Smooth muscle cell (in vitro differentiated cells): Measurements from ENCODE around the gene MRPL47. TPM values are rescaled to one million over a fixed set of nuclear protein-coding genes. Genes with fewer than 3 reads are reported as not detected.

Experiments
- DNase-seq: peaks from one replicate; lab custom pipeline; 2025; ENCODE audit not compliant: unreplicated experiment; lab: John Stamatoyannopoulos, UW
- H2AFZ ChIP-seq: fragments of 200-600 bp; sonication (generic); 2 replicates; pipeline ENCODE4 v1.6.0; 2016; ENCODE audit warnings: antibody characterized with exemption, low read depth, mild to moderate bottlenecking
- H3F3A ChIP-seq: fragments of 200-600 bp; sonication (generic); 2 replicates; pipeline ENCODE4 v1.6.0; 2017; ENCODE audit warnings: antibody characterized with exemption, low read depth
- H3K27ac ChIP-seq: fragments of 200-600 bp; sonication (generic); 2 replicates; pipeline ENCODE4 v1.5.1; 2016; ENCODE audit warnings: low read depth, mild to moderate bottlenecking
- H3K27me3 ChIP-seq: fragments of 200-600 bp; sonication (generic); 2 replicates; pipeline ENCODE4 v1.6.1; 2016; ENCODE audit warnings: low read depth, mild to moderate bottlenecking
- H3K36me3 ChIP-seq: fragments of 200-600 bp; sonication (generic); 2 replicates; pipeline ENCODE4 v1.5.1; 2016; ENCODE audit warnings: low read depth
- H3K4me1 ChIP-seq: fragments of 200-600 bp; sonication (generic); 2 replicates; pipeline ENCODE4 v1.5.1; 2016; ENCODE audit warnings: low read depth
- H3K4me2 ChIP-seq: fragments of 200-600 bp; sonication (generic); 2 replicates; pipeline ENCODE4 v1.6.0; 2016; ENCODE audit warnings: mild to moderate bottlenecking
- H3K4me3 ChIP-seq: fragments of 200-600 bp; sonication (generic); 2 replicates; pipeline ENCODE4 v1.5.1; 2016; ENCODE audit warnings: mild to moderate bottlenecking
- H3K79me2 ChIP-seq: fragments of 200-600 bp; sonication (generic); 2 replicates; pipeline ENCODE4 v1.6.0; 2016; ENCODE audit warnings: low read depth, mild to moderate bottlenecking
- H3K9ac ChIP-seq: fragments of 200-600 bp; sonication (generic); 2 replicates; pipeline ENCODE4 v1.6.0; 2016; ENCODE audit warnings: low read depth
- H3K9me3 ChIP-seq: fragments of 200-600 bp; sonication (generic); replicated peaks from 2 replicates; pipeline ENCODE4 v1.5.1; 2016; ENCODE audit warnings: low read depth
- H4K20me1 ChIP-seq: fragments of 200-600 bp; sonication (generic); 2 replicates; pipeline ENCODE4 v1.6.0; 2016; ENCODE audit warnings: low read depth
- CTCF ChIP-seq: fragments of 200-600 bp; sonication (generic); IDR thresholded peaks from 2 replicates; pipeline ENCODE4 v1.5.1; 2017; ENCODE audit warnings: borderline replicate concordance, mild to moderate bottlenecking, antibody characterized with exemption; ENCODE audit not compliant: insufficient read depth, poor library complexity, severe bottlenecking
- WGBS: methylation state at CpG from one replicate; pipeline ENCODE4 v1.1.7; 2016; ENCODE audit warnings: low lambda C conversion rate; 5-methylcytosine and 5-hydroxymethylcytosine counted together
- polyA plus RNA-seq: library from polyadenylated mRNA; unstranded; fragments of >200 nt; fragmentation: Nextera tagmentation; extraction: Ambion mirVana; gene quantifications from 2 replicates; pipeline ENCODE4 v1.2.1, GENCODE V29; 2016
- total RNA-seq: library from RNA; depleted of rRNA; stranded (reverse); fragments of >200 nt; gene quantifications from 2 replicates; pipeline ENCODE4 v1.2.3, GENCODE V29; 2014

MRPL47 gene
- total and polyA plus RNA-seq, 2 experiments from 2014 or later = 79.7 to 85.8 TPM

- peak overlapping the region; percentile 99 for H3K9ac ChIP-seq
- 90% methylated on average over 4 of the region's 4 CpGs for WGBS
- peaks cover 76% of the 10 kb centered on the region for H3K79me2 ChIP-seq
Observed at GRCh38 chr3:179603321-179603720, 1.1 kb downstream of the MRPL47 start.

GRCh38 chr3:179599531-179599930 lies 4.9 kb downstream of the MRPL47 start:
- Histone ChIP-seq H3K27me3 (no peaks in the 10 kb centered on the region), H2AFZ (no peak overlapping the region), H3K4me3 (no peak overlapping the region), H3K4me1 (peaks cover 6% of the 10 kb centered on the region), H3K79me2 (peaks cover 41% of the 10 kb centered on the region), H3F3A (no peaks in the 10 kb centered on the region), H3K36me3 (peaks cover 38% of the 10 kb centered on the region), H4K20me1 (peaks cover 32% of the 10 kb centered on the region), H3K4me2 (no peak overlapping the region), H3K27ac (no peak overlapping the region), H3K9me3 (no peaks in the 10 kb centered on the region), H3K9ac (no peak overlapping the region)
- TF ChIP-seq CTCF = no peak
- 97% methylated on average over 4 of the region's 4 CpGs for WGBS
- DNase-seq = no peak

More at GRCh38 chr3:179603321-179603720, 1.1 kb downstream of the MRPL47 start:
- H3K4me2 ChIP-seq = peak overlapping the region; percentile 98
- H3K27me3 ChIP-seq = no peaks in the 10 kb centered on the region
- no peak for DNase-seq
- H3K9me3 ChIP-seq = no peaks in the 10 kb centered on the region
- H3K4me1 ChIP-seq = peaks cover 12% of the 10 kb centered on the region
- peak overlapping the region; percentile 90 for H3K27ac ChIP-seq
- peaks cover 13% of the 10 kb centered on the region for H4K20me1 ChIP-seq
- H2AFZ ChIP-seq = no peak overlapping the region
- TF ChIP-seq CTCF = no peak
- peak overlapping the region; percentile 88 for H3K4me3 ChIP-seq
- H3F3A ChIP-seq = no peaks in the 10 kb centered on the region
- H3K36me3 ChIP-seq = peaks cover 14% of the 10 kb centered on the region

- Histone ChIP-seq H3K4me3 (no peak overlapping the region), H3K9ac (no peak overlapping the region), H2AFZ (no peak overlapping the region), H3K9me3 (no peaks in the 10 kb centered on the region), H3K79me2 (no peaks in the 10 kb centered on the region), H3K36me3 (peaks cover 64% of the 10 kb centered on the region), H3F3A (no peaks in the 10 kb centered on the region), H3K27ac (no peak overlapping the region), H3K4me1 (no peaks in the 10 kb centered on the region), H4K20me1 (peaks cover 31% of the 10 kb centered on the region), H3K4me2 (no peak overlapping the region), H3K27me3 (no peaks in the 10 kb centered on the region)
- DNase-seq = no peak
- no peak for TF ChIP-seq CTCF
- WGBS = 94% methylated on average over 1 of the region's 1 CpG
Observed at GRCh38 chr3:179591313-179591712, 13.1 kb downstream of the MRPL47 start.

- no peak for DNase-seq
- H3K4me1 ChIP-seq = no peaks in the 10 kb centered on the region
- H3K27ac ChIP-seq = no peak overlapping the region
- H3K4me3 ChIP-seq = no peak overlapping the region
- H3K27me3 ChIP-seq = no peaks in the 10 kb centered on the region
- no peak overlapping the region for H2AFZ ChIP-seq
- H3K9ac ChIP-seq = no peak overlapping the region
- TF ChIP-seq CTCF = no peak
- H4K20me1 ChIP-seq = peaks cover 28% of the 10 kb centered on the region
- WGBS = 96% methylated on average over 2 of the region's 2 CpGs
- no peaks in the 10 kb centered on the region for H3K79me2 ChIP-seq
- H3F3A ChIP-seq = no peaks in the 10 kb centered on the region
- H3K9me3 ChIP-seq = no peaks in the 10 kb centered on the region
- H3K4me2 ChIP-seq = no peak overlapping the region
- peaks cover 69% of the 10 kb centered on the region for H3K36me3 ChIP-seq
Observed at GRCh38 chr3:179590669-179591068, 13.8 kb downstream of the MRPL47 start.
